ENCODE data around the gene RCL1. TPM values are rescaled to one million over a fixed set of nuclear protein-coding genes. Genes with fewer than 3 reads are reported as not detected.

RCL1 gene
- polyA plus RNA-seq, 3 donors = 2.2 to 3.0 (median 3.0) TPM

GRCh38 chr9:4799033-4799430, 6.3 kb downstream of the RCL1 start:
- no peak for TF ChIP-seq CTCF (IDR thresholded peaks at IDR 0.05)
- H3K4me1 ChIP-seq (ENCODE audit: control insufficient read depth in 1 of 2, insufficient read depth in 2 of 2, low read length in 2 of 2) = peaks cover 20 to 24% of the 10 kb centered on the region in 2 donors
- peaks cover 30% of the 10 kb centered on the region for H3K4me1 Mint-ChIP-seq
- H3K79me2 ChIP-seq (ENCODE audit: insufficient read depth, low read length) = peaks cover 76% of the 10 kb centered on the region
- H4K20me1 ChIP-seq (ENCODE audit: insufficient read depth, low read length) = peaks cover 6% of the 10 kb centered on the region
- peak overlapping the region in 2 of 7 donors; percentile 26 to 32 for H3K27ac Mint-ChIP-seq
- no peak overlapping the region for H3K4me3 ChIP-seq (replicated peaks in 1 of 3; ENCODE audit: low read depth in 2 of 3, low read length in 3 of 3)
- intact Hi-C loops (cut with micrococcal nuclease) = loop anchor here (5.0 to 10.0 kb wide), 6 partner anchors 37 to 836 kb away; partner anchors contain the start of genes AK3 (in 1 of the 2), CDC37L1 (in 1 of the 2) and JAK2 (in 1 of the 2)
- peaks cover 0 to 2% (median 0%) of the 10 kb centered on the region in 3 donors for H3K27me3 Mint-ChIP-seq (ENCODE audit: low read depth in 3 of 3)
- H3K27ac ChIP-seq (ENCODE audit: low read depth in 1 of 2, low read length in 2 of 2) = no peak overlapping the region
- DNase-seq = no peak
- H3K27me3 ChIP-seq (ENCODE audit: control insufficient read depth in 2 of 2, insufficient read depth in 2 of 2, low read length in 2 of 2) = no peaks in the 10 kb centered on the region
- no peak overlapping the region for H3K4me2 ChIP-seq (replicated peaks; ENCODE audit: extremely low read depth, low read length, poor library complexity, severe bottlenecking)
- H3K9me3 ChIP-seq (replicated peaks in 1 of 2; ENCODE audit: control insufficient read depth in 1 of 2, insufficient read depth in 1 of 2, low read length in 2 of 2) = peaks cover 0 to under 1% of the 10 kb centered on the region in 2 donors
- H3K9ac ChIP-seq (ENCODE audit: insufficient read depth, low read length, poor library complexity, severe bottlenecking) = no peak overlapping the region
- H3K36me3 Mint-ChIP-seq = peaks cover 0 to 2% of the 10 kb centered on the region in 2 donors
- 86% methylated on average over 1 of the region's 3 CpGs for WGBS (ENCODE audit: insufficient coverage)
- H3K4me3 Mint-ChIP-seq = no peak overlapping the region
- H3K9me3 Mint-ChIP-seq = peaks cover 0 to 2% (median 0%) of the 10 kb centered on the region in 7 donors
- no peak overlapping the region for H2AFZ ChIP-seq (ENCODE audit: insufficient read depth, low read depth, low read length, poor library complexity, severe bottlenecking)
- no peaks in the 10 kb centered on the region for H3K36me3 ChIP-seq (replicated peaks in 1 of 2; ENCODE audit: control insufficient read depth in 1 of 2, insufficient read depth in 2 of 2, low read length in 2 of 2)

- Histone ChIP-seq H3K9me3 (replicated peaks in 1 of 2; ENCODE audit: control insufficient read depth in 1 of 2, insufficient read depth in 1 of 2, low read length in 2 of 2) (peaks cover 0 to 6% of the 10 kb centered on the region in 2 donors), H3K27ac (ENCODE audit: low read depth in 1 of 2, low read length in 2 of 2) (no peak overlapping the region), H4K20me1 (ENCODE audit: insufficient read depth, low read length) (peaks cover 6% of the 10 kb centered on the region), H3K9ac (ENCODE audit: insufficient read depth, low read length, poor library complexity, severe bottlenecking) (no peak overlapping the region), H3K27me3 (ENCODE audit: control insufficient read depth in 2 of 2, insufficient read depth in 2 of 2, low read length in 2 of 2) (no peaks in the 10 kb centered on the region), H3K4me2 (replicated peaks; ENCODE audit: extremely low read depth, low read length, poor library complexity, severe bottlenecking) (no peak overlapping the region), H2AFZ (ENCODE audit: insufficient read depth, low read depth, low read length, poor library complexity, severe bottlenecking) (no peak overlapping the region), H3K4me1 (ENCODE audit: control insufficient read depth in 1 of 2, insufficient read depth in 2 of 2, low read length in 2 of 2) (peaks cover 20 to 23% of the 10 kb centered on the region in 2 donors), H3K4me3 (replicated peaks in 1 of 3; ENCODE audit: low read depth in 2 of 3, low read length in 3 of 3) (no peak overlapping the region), H3K79me2 (ENCODE audit: insufficient read depth, low read length) (peaks cover 76% of the 10 kb centered on the region), H3K36me3 (replicated peaks in 1 of 2; ENCODE audit: control insufficient read depth in 1 of 2, insufficient read depth in 2 of 2, low read length in 2 of 2) (no peaks in the 10 kb centered on the region)
- peaks cover 0 to 4% (median 0%) of the 10 kb centered on the region in 7 donors for H3K9me3 Mint-ChIP-seq
- no peak for DNase-seq
- peaks cover 27% of the 10 kb centered on the region for H3K4me1 Mint-ChIP-seq
- H3K27ac Mint-ChIP-seq = no peak overlapping the region
- TF ChIP-seq CTCF (IDR thresholded peaks at IDR 0.05) = no peak
- H3K4me3 Mint-ChIP-seq = no peak overlapping the region
- WGBS (ENCODE audit: insufficient coverage) = 63% methylated on average over 1 of the region's 3 CpGs
- H3K27me3 Mint-ChIP-seq (ENCODE audit: low read depth in 3 of 3) = no peaks in the 10 kb centered on the region
- intact Hi-C loops (cut with micrococcal nuclease) = loop anchor here (5.0 to 10.0 kb wide), 6 partner anchors 37 to 835 kb away; partner anchors contain the start of genes AK3 (in 1 of the 2), CDC37L1 (in 1 of the 2) and JAK2 (in 1 of the 2)
- no peaks in the 10 kb centered on the region for H3K36me3 Mint-ChIP-seq
These were observed 7.0 kb downstream of the RCL1 start for GRCh38 chr9:4799775-4800174.
